ENCODE data around the gene RBL2. TPM values are rescaled to one million over a fixed set of nuclear protein-coding genes. Genes with fewer than 3 reads are reported as not detected.

Gene RBL2
- total and polyA plus RNA-seq, 9 donors: 48.0 to 88.7 (median 71.7) TPM

- Histone ChIP-seq H3K4me3 (no peak overlapping the region), H3K4me1 (ENCODE audit: insufficient read depth) (no peaks in the 10 kb centered on the region), H3K27ac (no peak overlapping the region), H3K36me3 (no peaks in the 10 kb centered on the region), H3K27me3 (no peaks in the 10 kb centered on the region), H3K9me3 (no peaks in the 10 kb centered on the region)
- TF ChIP-seq POLR2A (IDR thresholded peaks at IDR 0.05): no peak
- no peak for TF ChIP-seq CTCF (IDR thresholded peaks at IDR 0.05)
- no peak for TF ChIP-seq EP300 (IDR thresholded peaks at IDR 0.05)
- 96 to 97% (median 97%) methylated on average over 5 of the region's 5 CpGs for WGBS, 3 donors
- intact Hi-C loops (cut with DNase I): no loop called here
- no peak for DNase-seq
Observed at GRCh38 chr16:53445534-53445933, 11.3 kb downstream of the RBL2 start.

GRCh38 chr16:53446090-53446489 is 11.8 kb downstream of the RBL2 start:
- no peaks in the 10 kb centered on the region for H3K4me1 ChIP-seq (ENCODE audit: insufficient read depth)
- TF ChIP-seq CTCF (IDR thresholded peaks at IDR 0.05) (no peak), EP300 (IDR thresholded peaks at IDR 0.05) (no peak), POLR2A (IDR thresholded peaks at IDR 0.05) (no peak)
- H3K4me3 ChIP-seq: no peak overlapping the region
- DNase-seq: no peak
- H3K9me3 ChIP-seq: no peaks in the 10 kb centered on the region
- 70 to 90% (median 82%) methylated on average over 3 of the region's 3 CpGs for WGBS, 3 donors
- H3K27me3 ChIP-seq: no peaks in the 10 kb centered on the region
- intact Hi-C loops (cut with DNase I): no loop called here
- H3K27ac ChIP-seq: no peak overlapping the region
- no peaks in the 10 kb centered on the region for H3K36me3 ChIP-seq

- DNase-seq: no peak
- no peak for TF ChIP-seq CTCF (IDR thresholded peaks at IDR 0.05)
- TF ChIP-seq EP300 (IDR thresholded peaks at IDR 0.05): no peak
- no peak for TF ChIP-seq POLR2A (IDR thresholded peaks at IDR 0.05)
- no peaks in the 10 kb centered on the region for H3K36me3 ChIP-seq
- H3K27me3 ChIP-seq: no peaks in the 10 kb centered on the region
- intact Hi-C loops (cut with DNase I): no loop called here
- no peak overlapping the region for H3K27ac ChIP-seq
- H3K4me1 ChIP-seq (ENCODE audit: insufficient read depth): no peaks in the 10 kb centered on the region
- 93% methylated on average over 4 of the region's 4 CpGs for WGBS, 3 donors
- H3K4me3 ChIP-seq: no peak overlapping the region
- no peaks in the 10 kb centered on the region for H3K9me3 ChIP-seq
Observed at GRCh38 chr16:53449816-53450517, 15.7 kb downstream of the RBL2 start.

- 95 to 96% (median 95%) methylated on average over 5 of the region's 5 CpGs for WGBS, 3 donors
- no peak for DNase-seq
- no peaks in the 10 kb centered on the region for H3K36me3 ChIP-seq
- no peak overlapping the region for H3K4me3 ChIP-seq
- no peaks in the 10 kb centered on the region for H3K27me3 ChIP-seq
- TF ChIP-seq EP300 (IDR thresholded peaks at IDR 0.05): no peak
- TF ChIP-seq CTCF (IDR thresholded peaks at IDR 0.05): no peak
- no peak for TF ChIP-seq POLR2A (IDR thresholded peaks at IDR 0.05)
- no peaks in the 10 kb centered on the region for H3K4me1 ChIP-seq (ENCODE audit: insufficient read depth)
- H3K27ac ChIP-seq: no peak overlapping the region
- intact Hi-C loops (cut with DNase I): no loop called here
- no peaks in the 10 kb centered on the region for H3K9me3 ChIP-seq
Observed at GRCh38 chr16:53453928-53454327, 19.7 kb downstream of the RBL2 start.

Data from ovary (tissue), 9 donors.